GM12801 (cell line): ENCODE measurements around the gene GRIA4.

Experiments used
- CTCF ChIP-seq: IDR thresholded peaks from one replicate; pipeline ENCODE4 v1.5.1; 2011; ENCODE audit warnings: control low read depth; ENCODE audit not compliant: insufficient read length; ENCODE audit errors: extremely low read depth

The GRIA4 gene

DNA sequence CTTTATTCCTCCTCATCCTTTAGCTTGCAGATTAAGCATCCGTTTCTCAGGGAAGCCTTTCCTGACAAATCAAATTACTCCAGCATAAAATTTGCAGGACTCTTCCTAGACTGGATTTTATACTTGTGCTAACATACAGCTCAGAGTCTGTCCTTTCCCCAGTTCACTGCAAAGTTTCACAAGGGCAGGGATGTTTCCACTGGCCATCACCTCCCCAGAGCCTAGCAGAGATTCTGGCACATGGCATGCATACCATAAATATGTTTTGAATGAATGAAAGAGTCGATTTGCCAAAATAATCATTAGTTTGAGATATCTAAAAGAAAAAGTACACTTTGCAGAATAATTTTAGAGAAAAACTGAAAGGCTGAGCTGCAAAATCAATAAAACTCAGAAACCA lies 401.6 kb downstream of the GRIA4 start:
- TF ChIP-seq CTCF: no peak

DNA sequence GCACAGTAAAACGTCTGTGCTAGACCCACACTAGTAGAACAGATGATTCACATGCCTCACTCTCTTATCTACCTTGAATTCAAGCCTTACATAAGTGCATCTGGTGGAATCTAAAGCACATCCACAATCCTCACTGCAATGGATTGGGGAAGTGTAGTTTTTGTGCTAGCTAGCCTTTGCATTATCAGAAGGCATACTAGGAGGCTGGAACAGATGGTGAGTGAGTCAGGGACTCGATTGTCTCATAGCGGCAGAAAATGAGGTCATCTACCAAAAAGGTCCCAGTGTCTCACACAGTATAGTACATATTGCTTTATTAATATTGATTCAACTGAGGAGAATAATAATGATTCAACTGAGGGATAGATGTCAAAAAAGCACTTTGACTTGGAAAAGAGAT lies 402.9 kb downstream of the GRIA4 start:
- TF ChIP-seq CTCF: no peak

DNA sequence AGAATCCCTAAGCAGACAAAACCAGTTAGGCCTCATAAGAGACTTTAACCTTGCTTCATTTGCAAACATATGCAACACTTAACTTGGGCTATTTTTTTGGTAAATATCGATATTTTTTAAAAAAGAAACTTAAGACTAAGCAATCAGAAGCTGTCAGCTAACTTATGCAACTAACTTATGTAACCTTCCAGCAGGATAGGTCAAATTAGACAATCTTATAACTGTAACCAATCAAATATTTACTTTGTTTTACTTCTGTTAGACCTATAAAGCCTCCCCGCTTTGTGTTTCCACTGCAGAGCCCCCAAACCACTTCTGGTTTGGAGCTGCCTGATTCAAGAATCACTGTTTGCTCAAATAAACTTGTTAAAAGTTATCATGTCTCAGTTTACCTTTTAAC lies 404.2 kb downstream of the GRIA4 start:
- no peak for TF ChIP-seq CTCF

- no peak for TF ChIP-seq CTCF
Measured at GRCh38 chr11:106014620-106015019, 404.7 kb downstream of the GRIA4 start.

DNA sequence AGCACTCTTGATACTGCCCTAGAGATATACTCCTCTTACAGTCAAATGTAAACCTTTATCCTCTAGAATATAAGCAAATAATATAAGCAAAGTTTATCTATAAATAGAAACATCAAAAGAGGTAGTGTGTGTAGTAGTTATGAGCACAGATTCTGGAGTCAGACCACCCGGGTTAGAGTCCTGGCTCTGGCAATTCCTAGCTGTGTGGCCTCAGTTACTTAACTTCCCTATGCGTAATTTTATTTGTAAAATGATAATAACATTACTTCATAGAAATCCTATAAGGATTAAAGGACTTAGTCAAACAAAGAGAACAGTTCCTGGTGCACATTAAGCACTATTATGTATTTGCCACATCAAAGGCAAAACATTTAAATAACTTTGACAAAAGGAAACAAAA lies 405.2 kb downstream of the GRIA4 start:
- TF ChIP-seq CTCF: no peak

GRCh38 chr11:106017093-106017492 lies 407.2 kb downstream of the GRIA4 start:
- TF ChIP-seq CTCF: no peak

- no peak for TF ChIP-seq CTCF
Measured at GRCh38 chr11:106021181-106021966, 411.5 kb downstream of the GRIA4 start.
